Trophoblast cell (in vitro differentiated cells and primary cell): Measurements from ENCODE around the gene FSD2.

Experiments
- DNase-seq, 2 donors: peaks; one replicate each; pipeline ENCODE4 v3.0.0-alpha.2; 2016
- H2AFZ ChIP-seq: 2 replicates; pipeline ENCODE4 v1.6.1; 2013; ENCODE audit warnings: low read length, moderate library complexity, mild to moderate bottlenecking; ENCODE audit not compliant: insufficient read depth, poor library complexity
- H2AK5ac ChIP-seq: 2 replicates; pipeline ENCODE4 v1.6.1; 2013; ENCODE audit warnings: mild to moderate bottlenecking, low read length
- H2BK120ac ChIP-seq: 2 replicates; pipeline ENCODE4 v1.6.1; 2013; ENCODE audit warnings: low read length, mild to moderate bottlenecking, moderate library complexity; ENCODE audit not compliant: insufficient read depth, poor library complexity
- H2BK12ac ChIP-seq: 2 replicates; pipeline ENCODE4 v1.6.1; 2013; ENCODE audit warnings: mild to moderate bottlenecking, low read length, moderate library complexity
- H2BK5ac ChIP-seq: 2 replicates; pipeline ENCODE4 v1.6.1; 2013; ENCODE audit warnings: low read length, low read depth, moderate library complexity, mild to moderate bottlenecking; ENCODE audit not compliant: poor library complexity
- H3K14ac ChIP-seq: 2 replicates; pipeline ENCODE4 v1.6.1; 2013; ENCODE audit warnings: mild to moderate bottlenecking, low read length
- H3K18ac ChIP-seq: 2 replicates; pipeline ENCODE4 v1.6.1; 2013; ENCODE audit warnings: mild to moderate bottlenecking, low read length
- H3K23ac ChIP-seq: 2 replicates; pipeline ENCODE4 v1.6.1; 2013; ENCODE audit warnings: low read length
- H3K27ac ChIP-seq: 2 replicates; pipeline ENCODE4 v1.5.1; 2013; ENCODE audit warnings: low read depth, mild to moderate bottlenecking, inconsistent platforms, low read length, moderate library complexity
- H3K27me3 ChIP-seq: 2 replicates; pipeline ENCODE4 v1.6.1; 2013; ENCODE audit warnings: inconsistent platforms, mild to moderate bottlenecking, low read length, moderate library complexity; ENCODE audit not compliant: insufficient read depth
- H3K36me3 ChIP-seq, 2 experiments: 1 replicate in 1 of 2; 2 replicates in 1 of 2; pipeline ENCODE4 v1.6.1; 2013; ENCODE audit warnings: low read length in 2 of 2, mild to moderate bottlenecking in 2 of 2, moderate library complexity in 1 of 2; ENCODE audit not compliant: insufficient read depth in 2 of 2, control insufficient read depth in 1 of 2
- H3K4ac ChIP-seq: 2 replicates; pipeline ENCODE4 v1.6.1; 2013; ENCODE audit warnings: low read depth, mild to moderate bottlenecking, low read length, moderate library complexity
- H3K4me1 ChIP-seq, 2 experiments: 1 replicate in 1 of 2; 2 replicates in 1 of 2; pipeline ENCODE4 v1.6.1; 2013; ENCODE audit warnings: low read length in 2 of 2, mild to moderate bottlenecking in 2 of 2, moderate library complexity in 1 of 2; ENCODE audit not compliant: insufficient read depth in 2 of 2, control insufficient read depth in 1 of 2
- H3K4me2 ChIP-seq: 2 replicates; pipeline ENCODE4 v1.6.1; 2013; ENCODE audit warnings: inconsistent platforms, mild to moderate bottlenecking, low read length, moderate library complexity
- H3K4me3 ChIP-seq: 2 replicates; pipeline ENCODE4 v1.5.1; 2013; ENCODE audit warnings: mild to moderate bottlenecking, low read depth, low read length, inconsistent platforms
- H3K79me1 ChIP-seq: one replicate; pipeline ENCODE4 v1.6.1; 2013; ENCODE audit warnings: low read length
- H3K79me2 ChIP-seq: 2 replicates; pipeline ENCODE4 v1.6.1; 2013; ENCODE audit warnings: low read length, mild to moderate bottlenecking; ENCODE audit not compliant: control insufficient read depth, insufficient read depth, poor library complexity
- H3K9ac ChIP-seq: 2 replicates; pipeline ENCODE4 v1.6.1; 2013; ENCODE audit warnings: mild to moderate bottlenecking, low read length
- H3K9me3 ChIP-seq: 2 replicates; pipeline ENCODE4 v1.6.1; 2013; ENCODE audit warnings: low read depth, mild to moderate bottlenecking, control low read depth, inconsistent platforms, low read length; ENCODE audit not compliant: insufficient read depth
- H4K12ac ChIP-seq: 2 replicates; pipeline ENCODE4 v1.6.1; 2013; ENCODE audit warnings: low read depth, mild to moderate bottlenecking, low read length, moderate library complexity
- H4K8ac ChIP-seq: 2 replicates; pipeline ENCODE4 v1.6.1; 2013; ENCODE audit warnings: low read depth, mild to moderate bottlenecking, low read length, moderate library complexity
- H4K91ac ChIP-seq: one replicate; pipeline ENCODE4 v1.6.1; 2013; ENCODE audit warnings: low read depth, mild to moderate bottlenecking, low read length, moderate library complexity
- WGBS: extraction: QIAGEN DNeasy Blood & Tissue Kit; methylation state at CpG from one replicate; pipeline ENCODE4 v1.1.7; 2013; ENCODE audit warnings: missing lambda C conversion rate; ENCODE audit not compliant: insufficient read length, insufficient coverage; ENCODE audit errors: extremely low coverage; 5-methylcytosine and 5-hydroxymethylcytosine counted together

FSD2 gene

GRCh38 chr15:82833362-82833682 is 27.5 kb upstream of the FSD2 start:
- no peaks in the 10 kb centered on the region for H3K27me3 ChIP-seq
- no CpG with 5 or more reads among the region's 4 CpGs for WGBS
- H2BK5ac ChIP-seq: no peak overlapping the region
- H3K79me2 ChIP-seq: no peaks in the 10 kb centered on the region
- H3K4me3 ChIP-seq: no peak overlapping the region
- no peak overlapping the region for H3K23ac ChIP-seq
- H2BK120ac ChIP-seq: no peak overlapping the region
- H3K27ac ChIP-seq: no peak overlapping the region
- no peak overlapping the region for H2AK5ac ChIP-seq
- no peak overlapping the region for H3K4me2 ChIP-seq
- H4K8ac ChIP-seq: no peak overlapping the region
- no peaks in the 10 kb centered on the region for H3K79me1 ChIP-seq
- DNase-seq: no peak
- H3K14ac ChIP-seq: no peak overlapping the region
- no peak overlapping the region for H3K9ac ChIP-seq
- no peak overlapping the region for H3K18ac ChIP-seq
- no peak overlapping the region for H4K91ac ChIP-seq
- H3K4me1 ChIP-seq: no peaks in the 10 kb centered on the region
- no peak overlapping the region for H3K4ac ChIP-seq
- no peaks in the 10 kb centered on the region for H3K9me3 ChIP-seq
- peaks cover 37 to 52% of the 10 kb centered on the region in 2 experiments for H3K36me3 ChIP-seq
- no peak overlapping the region for H4K12ac ChIP-seq
- no peak overlapping the region for H2BK12ac ChIP-seq
- H2AFZ ChIP-seq: no peak overlapping the region

GRCh38 chr15:82832601-82833361 is 26.9 kb upstream of the FSD2 start:
- H3K4me1 ChIP-seq: no peaks in the 10 kb centered on the region
- H4K91ac ChIP-seq: no peak overlapping the region
- no peaks in the 10 kb centered on the region for H3K79me1 ChIP-seq
- H3K14ac ChIP-seq: no peak overlapping the region
- no peak overlapping the region for H4K12ac ChIP-seq
- H2BK12ac ChIP-seq: no peak overlapping the region
- H3K79me2 ChIP-seq: no peaks in the 10 kb centered on the region
- no peak overlapping the region for H2AFZ ChIP-seq
- H3K9ac ChIP-seq: no peak overlapping the region
- no peak overlapping the region for H3K18ac ChIP-seq
- no peak overlapping the region for H3K4ac ChIP-seq
- H3K27ac ChIP-seq: no peak overlapping the region
- no peak overlapping the region for H2AK5ac ChIP-seq
- no peak overlapping the region for H2BK5ac ChIP-seq
- no peak overlapping the region for H3K23ac ChIP-seq
- H3K9me3 ChIP-seq: no peaks in the 10 kb centered on the region
- H3K4me3 ChIP-seq: no peak overlapping the region
- no peak overlapping the region for H3K4me2 ChIP-seq
- H3K27me3 ChIP-seq: no peaks in the 10 kb centered on the region
- no peak overlapping the region for H2BK120ac ChIP-seq
- no peak overlapping the region for H4K8ac ChIP-seq
- WGBS: no CpG with 5 or more reads among the region's 13 CpGs
- H3K36me3 ChIP-seq: peaks cover 40 to 57% of the 10 kb centered on the region in 2 experiments
- peak in 1 of 2 donors; percentile 49 for DNase-seq

GRCh38 chr15:82831894-82832600 is 26.2 kb upstream of the FSD2 start:
- H2BK5ac ChIP-seq: no peak overlapping the region
- peaks cover 41 to 55% of the 10 kb centered on the region in 2 experiments for H3K36me3 ChIP-seq
- H4K91ac ChIP-seq: no peak overlapping the region
- no peaks in the 10 kb centered on the region for H3K79me1 ChIP-seq
- H2AK5ac ChIP-seq: no peak overlapping the region
- H3K9me3 ChIP-seq: no peaks in the 10 kb centered on the region
- DNase-seq: no peak
- H4K8ac ChIP-seq: no peak overlapping the region
- no peak overlapping the region for H3K14ac ChIP-seq
- H3K4me1 ChIP-seq: no peaks in the 10 kb centered on the region
- no peak overlapping the region for H2AFZ ChIP-seq
- no peak overlapping the region for H3K18ac ChIP-seq
- H3K4me2 ChIP-seq: no peak overlapping the region
- H2BK120ac ChIP-seq: no peak overlapping the region
- no peaks in the 10 kb centered on the region for H3K79me2 ChIP-seq
- no peaks in the 10 kb centered on the region for H3K27me3 ChIP-seq
- H3K27ac ChIP-seq: no peak overlapping the region
- no peak overlapping the region for H3K4me3 ChIP-seq
- H3K23ac ChIP-seq: no peak overlapping the region
- H2BK12ac ChIP-seq: no peak overlapping the region
- no CpG with 5 or more reads among the region's 5 CpGs for WGBS
- no peak overlapping the region for H4K12ac ChIP-seq
- no peak overlapping the region for H3K9ac ChIP-seq
- H3K4ac ChIP-seq: no peak overlapping the region

- Histone ChIP-seq H3K79me2 (no peaks in the 10 kb centered on the region), H2AK5ac (no peak overlapping the region)
Measured at GRCh38 chr15:82830427-82831173, 24.7 kb upstream of the FSD2 start.

More at GRCh38 chr15:82830427-82831173, 24.7 kb upstream of the FSD2 start:
- no peak overlapping the region for H3K27ac ChIP-seq
- H2BK120ac ChIP-seq: no peak overlapping the region
- H3K23ac ChIP-seq: no peak overlapping the region
- WGBS: no CpG with 5 or more reads among the region's 18 CpGs
- no peak overlapping the region for H3K14ac ChIP-seq
- no peaks in the 10 kb centered on the region for H3K9me3 ChIP-seq
- H4K91ac ChIP-seq: no peak overlapping the region
- no peak overlapping the region for H2BK12ac ChIP-seq
- H3K9ac ChIP-seq: no peak overlapping the region
- H3K79me1 ChIP-seq: no peaks in the 10 kb centered on the region
- H3K4me3 ChIP-seq: no peak overlapping the region
- no peak for DNase-seq
- no peak overlapping the region for H2BK5ac ChIP-seq
- no peak overlapping the region for H4K12ac ChIP-seq
- H4K8ac ChIP-seq: no peak overlapping the region
- H3K27me3 ChIP-seq: no peaks in the 10 kb centered on the region
- no peak overlapping the region for H3K4ac ChIP-seq
- H2AFZ ChIP-seq: no peak overlapping the region
- no peak overlapping the region for H3K18ac ChIP-seq
- H3K36me3 ChIP-seq: peaks cover 38 to 53% of the 10 kb centered on the region in 2 experiments
- no peaks in the 10 kb centered on the region for H3K4me1 ChIP-seq
- no peak overlapping the region for H3K4me2 ChIP-seq
